DMS153 (cell line): ENCODE results near the gene FBXL14.

ENCODE experiments used
- DNase-seq: peaks from one replicate; lab custom pipeline; 2025; lab: John Stamatoyannopoulos, UW

Gene FBXL14

GRCh38 chr12:1533602-1534304, 60.6 kb downstream of the FBXL14 start:
- no peak for DNase-seq

GRCh38 chr12:1533205-1533601, 61.2 kb downstream of the FBXL14 start:
- no peak for DNase-seq

GRCh38 chr12:1532375-1533165, 61.8 kb downstream of the FBXL14 start:
- DNase-seq, result no peak

GRCh38 chr12:1531654-1532374, 62.6 kb downstream of the FBXL14 start:
- DNase-seq, result no peak

- DNase-seq, result no peak
Measured at GRCh38 chr12:1531153-1531653, 63.2 kb downstream of the FBXL14 start.

GRCh38 chr12:1530592-1531152, 63.7 kb downstream of the FBXL14 start:
- no peak for DNase-seq

GRCh38 chr12:1529862-1530591, 64.4 kb downstream of the FBXL14 start:
- DNase-seq, result no peak

GRCh38 chr12:1529228-1529861, 65.0 kb downstream of the FBXL14 start:
- no peak for DNase-seq

GRCh38 chr12:1528791-1529190, 65.6 kb downstream of the FBXL14 start:
- DNase-seq, result no peak

- no peak for DNase-seq
Measured at GRCh38 chr12:1527789-1528188, 66.6 kb downstream of the FBXL14 start.

- no peak for DNase-seq
Measured at GRCh38 chr12:1525858-1526257, 68.5 kb downstream of the FBXL14 start.

- DNase-seq, result no peak
Measured at GRCh38 chr12:1523558-1524050, 70.8 kb downstream of the FBXL14 start.

GRCh38 chr12:1523046-1523445, 71.3 kb downstream of the FBXL14 start:
- DNase-seq, result no peak

GRCh38 chr12:1519642-1520041, 74.7 kb downstream of the FBXL14 start:
- DNase-seq, result no peak

- peak; percentile 67 for DNase-seq
Measured at GRCh38 chr12:1518591-1519516, 75.5 kb downstream of the FBXL14 start.

- no peak for DNase-seq
Measured at GRCh38 chr12:1517734-1518525, 76.5 kb downstream of the FBXL14 start.

GRCh38 chr12:1517007-1517406, 77.4 kb downstream of the FBXL14 start:
- no peak for DNase-seq
